NCI-H446 (cell line): ENCODE measurements around the gene CMIP.
"Not testable (repeated sequence)": the region's sequence is repeated elsewhere in the genome, so short reads cannot be mapped to it uniquely, and the experiment has no call there.

Experiments
- DNase-seq, 2 experiments: peaks; one replicate each; lab custom pipeline; 2025; lab: John Stamatoyannopoulos, UW

The CMIP gene

GRCh38 chr16:81687131-81687456 lies 242.5 kb downstream of the CMIP start:
- DNase-seq: no peak

GRCh38 chr16:81688182-81688581 lies 243.6 kb downstream of the CMIP start:
- no peak for DNase-seq

- not testable (repeated sequence) for DNase-seq
Observed at GRCh38 chr16:81688839-81689238, 244.2 kb downstream of the CMIP start.

- no peak for DNase-seq
Observed at GRCh38 chr16:81692021-81692420, 247.4 kb downstream of the CMIP start.

GRCh38 chr16:81692571-81692970 lies 248.0 kb downstream of the CMIP start:
- no peak for DNase-seq

- DNase-seq: no peak
Observed at GRCh38 chr16:81693041-81693743, 248.6 kb downstream of the CMIP start.

GRCh38 chr16:81693744-81694303 lies 249.2 kb downstream of the CMIP start:
- DNase-seq: no peak

GRCh38 chr16:81694494-81695280 lies 250.1 kb downstream of the CMIP start:
- DNase-seq: no peak

- DNase-seq: no peak
Observed at GRCh38 chr16:81695321-81696165, 250.9 kb downstream of the CMIP start.

GRCh38 chr16:81696166-81696960 lies 251.8 kb downstream of the CMIP start:
- no peak for DNase-seq

- no peak for DNase-seq
Observed at GRCh38 chr16:81696961-81697615, 252.5 kb downstream of the CMIP start.

GRCh38 chr16:81697616-81698309 lies 253.2 kb downstream of the CMIP start:
- DNase-seq: no peak

- no peak for DNase-seq
Observed at GRCh38 chr16:81698310-81698641, 253.7 kb downstream of the CMIP start.

- no peak for DNase-seq
Observed at GRCh38 chr16:81699596-81699995, 255.0 kb downstream of the CMIP start.

GRCh38 chr16:81700071-81700779 lies 255.6 kb downstream of the CMIP start:
- DNase-seq: no peak

GRCh38 chr16:81700780-81701165 lies 256.2 kb downstream of the CMIP start:
- no peak for DNase-seq

- DNase-seq: no peak
Observed at GRCh38 chr16:81701296-81701970, 256.8 kb downstream of the CMIP start.

- no peak for DNase-seq
Observed at GRCh38 chr16:81702506-81702905, 257.9 kb downstream of the CMIP start.
